K562 (cell line): ENCODE measurements around the gene ELMO3. TPM values are rescaled to one million over a fixed set of nuclear protein-coding genes. Genes with fewer than 3 reads are reported as not detected.

Experiments used
- ATAC-seq: fragments of 200-7000 bp; cut with Tn5 transposase; 3 replicates; pipeline ENCODE4 v1.9.1; 2020; ENCODE audit warnings: moderate library complexity
- BruUV-seq: library from RNA; stranded (reverse); fragments of 400-500 nt; replicated peaks from 2 replicates; lab custom pipeline; 2021; lab: Mats Ljungman, UMichigan
- CTCF ChIA-PET: fragments of 300-600 bp; formaldehyde crosslinking; extraction: SDS; loops from one replicate; lab custom pipeline; 2021; ENCODE audit warnings: low intra/inter-chr PET ratio; lab: Yijun Ruan, JAX
- POLR2A ChIA-PET: fragments of 300-600, 350-650 bp; sonication (Branson Sonifier 250); formaldehyde crosslinking; extraction: SDS; loops from one replicate; lab custom pipeline; 2021; ENCODE audit warnings: antibody characterized with exemption, inconsistent platforms; lab: Yijun Ruan, JAX
- DNase-seq, 4 experiments: peaks; one replicate each; pipeline versions ENCODE4 v3.0.0 to v3.0.0-alpha.2; 2011 to 2018; ENCODE audit warnings: low spot score in 3 of 4, mixed read lengths in 3 of 4; ENCODE audit errors: extremely low read depth in 1 of 4
- FAIRE-seq: peaks from 2 replicates; lab custom pipeline; 2011; peaks lifted over from hg19 to GRCh38; lab: Jason Lieb, UNC
- H2AFZ ChIP-seq: 2 replicates; pipeline ENCODE4 v1.6.0; 2011; ENCODE audit warnings: low read depth, low read length, control low read depth, inconsistent platforms
- H3K27ac ChIP-seq: fragments of 200-600 bp; 3 replicates; pipeline ENCODE4 v1.8.0; 2011; ENCODE audit warnings: low read depth, mild to moderate bottlenecking, control low read depth, inconsistent platforms, low read length, moderate library complexity, mixed read lengths; ENCODE audit errors: extremely low read depth
- H3K27me3 ChIP-seq, 2 experiments: fragments of 300-600 bp in 1 of 2; 2 replicates in 1 of 2; 3 replicates in 1 of 2; pipeline versions ENCODE4 v1.6.0 to v1.8.0; 2011; ENCODE audit warnings: inconsistent platforms in 2 of 2, low read length in 2 of 2, mild to moderate bottlenecking in 1 of 2, mixed read lengths in 1 of 2, moderate library complexity in 1 of 2; ENCODE audit not compliant: control insufficient read depth in 2 of 2, insufficient read depth in 2 of 2
- H3K36me3 ChIP-seq: fragments of 300-600 bp; 3 replicates; pipeline ENCODE4 v1.8.0; 2011; ENCODE audit warnings: mild to moderate bottlenecking, low read length, inconsistent platforms; ENCODE audit not compliant: control insufficient read depth, insufficient read depth
- H3K4me1 ChIP-seq, 2 experiments: fragments of 200-600 bp in 1 of 2; replicated peaks in 1 of 2; 2 replicates in 1 of 2; 3 replicates in 1 of 2; pipeline versions ENCODE4 v1.5.1 to v1.8.0; 2011; ENCODE audit warnings: inconsistent platforms in 2 of 2, low read length in 2 of 2, mild to moderate bottlenecking in 1 of 2, mixed read lengths in 1 of 2, moderate library complexity in 1 of 2; ENCODE audit not compliant: control insufficient read depth in 2 of 2, insufficient read depth in 2 of 2
- H3K4me2 ChIP-seq: 2 replicates; pipeline ENCODE4 v1.6.1; 2011; ENCODE audit warnings: low read length, control low read depth, inconsistent platforms, mixed read lengths; ENCODE audit not compliant: insufficient read depth
- H3K4me3 ChIP-seq: fragments of 200-600 bp; sonication (generic), shearing (Covaris generic); 2 replicates; pipeline ENCODE4 v1.5.1; 2016; ENCODE audit warnings: control low read depth, inconsistent platforms
- H3K79me2 ChIP-seq: fragments of 200-600 bp; 3 replicates; pipeline ENCODE4 v1.8.0; 2011; ENCODE audit warnings: low read length, inconsistent platforms; ENCODE audit not compliant: control insufficient read depth, insufficient read depth
- H3K9ac ChIP-seq, 2 experiments: 2 replicates each; pipeline versions ENCODE4 v1.6.0 to v1.6.1; 2011; ENCODE audit warnings: low read depth in 2 of 2, low read length in 2 of 2, control low read depth in 1 of 2, inconsistent platforms in 1 of 2, mild to moderate bottlenecking in 1 of 2, mixed read lengths in 1 of 2; ENCODE audit not compliant: insufficient read depth in 1 of 2
- H3K9me1 ChIP-seq: one replicate; pipeline ENCODE4 v1.6.0; 2011; ENCODE audit warnings: inconsistent platforms, mild to moderate bottlenecking, low read length, moderate library complexity; ENCODE audit not compliant: control insufficient read depth, insufficient read depth
- H3K9me3 ChIP-seq: replicated peaks from 2 replicates; pipeline ENCODE4 v1.5.1; 2011; ENCODE audit warnings: low read depth, low read length, inconsistent platforms; ENCODE audit not compliant: control insufficient read depth, insufficient read depth
- H4K20me1 ChIP-seq: replicated peaks from 2 replicates; pipeline ENCODE4 v1.6.1; 2011; ENCODE audit warnings: low read length, inconsistent platforms, mixed read lengths; ENCODE audit not compliant: control insufficient read depth, insufficient read depth
- ARID1B ChIP-seq: fragments of 450-650 bp; IDR thresholded peaks from 2 replicates; pipeline ENCODE4 v1.6.1; 2016; ENCODE audit warnings: antibody characterized with exemption, mild to moderate bottlenecking, inconsistent platforms
- CBFA2T3 ChIP-seq: fragments of 450-650 bp; IDR thresholded peaks from 2 replicates; pipeline ENCODE4 v1.6.1; 2017
- ETV1 ChIP-seq: fragments of 450-650 bp; conservative IDR thresholded peaks from 2 replicates; pipeline ENCODE4 v1.6.1; 2016; ENCODE audit warnings: missing genetic modification characterization, control low read depth, low read depth, missing compliant biosample characterization
- GABPA ChIP-seq: fragments of 200-800 bp; sonication (Bioruptor generic); conservative IDR thresholded peaks from 2 replicates; pipeline ENCODE4 v1.6.1; 2016; ENCODE audit warnings: low read depth, missing genetic modification characterization, missing compliant biosample characterization
- LEF1 ChIP-seq: fragments of 450-650 bp; IDR thresholded peaks from 2 replicates; pipeline ENCODE4 v1.6.1; 2016; ENCODE audit warnings: mild to moderate bottlenecking
- POLR2A ChIP-seq: fragments of 450-650 bp; conservative IDR thresholded peaks from 2 replicates; pipeline ENCODE4 v1.6.1; 2016
- SMARCA4 ChIP-seq: fragments of 450-650 bp; IDR thresholded peaks from 2 replicates; pipeline ENCODE4 v1.6.1; 2016
- SMARCE1 ChIP-seq: fragments of 450-650 bp; IDR thresholded peaks from 2 replicates; pipeline ENCODE4 v1.7.1; 2016; ENCODE audit warnings: mild to moderate bottlenecking
- SOX6 ChIP-seq: fragments of 450-650 bp; IDR thresholded peaks from 2 replicates; pipeline ENCODE4 v1.6.1; 2014; ENCODE audit warnings: mild to moderate bottlenecking
- STAT5B ChIP-seq: fragments of 250-450 bp; sonication (Bioruptor Pico); IDR thresholded peaks from 2 replicates; pipeline ENCODE4 v1.8.0; 2021; ENCODE audit warnings: mild to moderate bottlenecking, inconsistent platforms
- ZEB2 ChIP-seq: fragments of 450-650 bp; IDR thresholded peaks from 2 replicates; pipeline ENCODE4 v1.6.1; 2016
- WGBS: fragments of 100-300 bp; shearing (Covaris generic); methylation state at CpG from one replicate; pipeline ENCODE4 v1.1.6; 2016; ENCODE audit warnings: low coverage, mixed read lengths; ENCODE audit not compliant: insufficient coverage; ENCODE audit errors: missing lambda C conversion rate; 5-methylcytosine and 5-hydroxymethylcytosine counted together
- in situ Hi-C: fragments of 300-500 bp; cut with MboI; formaldehyde crosslinking; loops from 4 replicates; pipeline ENCODE4 v1.15.0; 2018; ENCODE audit warnings: inconsistent platforms, mixed read lengths
- intact Hi-C: fragments of 100-400 bp; cut with micrococcal nuclease; formaldehyde crosslinking; loops from 2 replicates; pipeline ENCODE4 v1.14.2; 2022
- polyA plus RNA-seq, 8 experiments: library from polyadenylated mRNA; depleted of rRNA in 4 of 8; stranded (reverse) in 5 of 8; unstranded in 3 of 8; fragments of >200 nt; fragmentation: Nextera tagmentation in 2 of 8; fragmentation: Illumina TruSeq in 1 of 8; extraction: Ambion mirVana in 2 of 8; extraction: Trizol in 1 of 8; gene quantifications; 2 replicates each; pipeline versions ENCODE4 v1.2.1 to v1.2.3, GENCODE V29; 2011 to 2014; ENCODE audit warnings: inconsistent platforms in 1 of 8, missing spikeins in 1 of 8
- total RNA-seq, 7 experiments: library from RNA; depleted of rRNA in 6 of 7; stranded (reverse); fragments of >200 nt in 6 of 7; fragmentation: Illumina TruSeq in 2 of 7; extraction: Trizol in 2 of 7; gene quantifications; 2 replicates each; pipeline versions ENCODE4 v1.2.1 to v1.2.3, GENCODE V29; 2011 to 2021; ENCODE audit warnings: low replicate concordance in 1 of 7
- TF ChIP-seq, protein P1 (sequence below): fragments of 250-450 bp; sonication (Bioruptor Pico); IDR thresholded peaks from 2 replicates; pipeline ENCODE4 v1.8.0; 2022; ENCODE audit warnings: moderate library complexity, mild to moderate bottlenecking, inconsistent platforms

The ELMO3 gene
- total and polyA plus RNA-seq, 9 of the 15 experiments (the other 6 are each of a cell fraction or from before 2014, with no cell fraction given) = 0.04 to 5.1 (median 1.5) TPM

- peaks cover 28% of the 10 kb centered on the region for H3K79me2 ChIP-seq
- no peak overlapping the region for H3K27ac ChIP-seq
- POLR2A ChIA-PET = interaction anchor here (0.6 to 1.6 kb wide), 2 partner anchors 22 to 32 kb away, joined by 4 read pairs; partner anchors contain the start of gene EXOC3L1
- ATAC-seq = no peak
- H3K4me3 ChIP-seq = 0 out of 2 replicates have a peak overlapping the region, but pooled peaks have one; percentile 73
- no peak for DNase-seq
- H3K9ac ChIP-seq = no peak overlapping the region
- no peaks in the 10 kb centered on the region for H3K27me3 ChIP-seq
- peaks cover 16% of the 10 kb centered on the region for H4K20me1 ChIP-seq
- 42% methylated on average over 7 of the region's 7 CpGs for WGBS
- CTCF ChIA-PET = no interaction called here
- intact Hi-C loops (loop anchor here (2.0 to 5.0 kb wide), 2 partner anchors 181 to 203 kb away; no protein-coding TSS in a partner anchor), in situ Hi-C loops (loop anchor here (5.0 to 25.0 kb wide), 2 partner anchors 141 to 196 kb away; partner anchors contain the start of gene CES3)
- peaks cover 20 to 62% of the 10 kb centered on the region in 2 experiments for H3K4me1 ChIP-seq
- BruUV-seq = TSS peak; percentile 49
- FAIRE-seq = no peak
- H3K4me2 ChIP-seq = 0 out of 2 replicates have a peak overlapping the region, but pooled peaks have one; percentile 87
- H3K9me1 ChIP-seq = no peaks in the 10 kb centered on the region
- peaks cover 4% of the 10 kb centered on the region; the same call in 1 of the 3 replicates for H3K36me3 ChIP-seq
- no peak overlapping the region for H2AFZ ChIP-seq
- no peaks in the 10 kb centered on the region for H3K9me3 ChIP-seq
- 0 out of 2 replicates have a peak, but pooled peaks have one; percentile 17 for TF ChIP-seq CBFA2T3
- TF ChIP-seq ETV1 = peak; percentile 28; the same call in 1 of the 2 replicates
- no peak for TF ChIP-seq STAT5B
- TF ChIP-seq GABPA (tag) = 0 out of 2 replicates have a peak, but pooled peaks have one; percentile 24
- peak; percentile 41; the same call in 1 of the 2 replicates for TF ChIP-seq ARID1B
- TF ChIP-seq LEF1 = peak; percentile 36; the same call in 1 of the 2 replicates
- peak; percentile 62 for TF ChIP-seq ZEB2
- 0 out of 2 replicates have a peak, but pooled peaks have one; percentile 26 for TF ChIP-seq SMARCA4
- TF ChIP-seq, protein P1, sequence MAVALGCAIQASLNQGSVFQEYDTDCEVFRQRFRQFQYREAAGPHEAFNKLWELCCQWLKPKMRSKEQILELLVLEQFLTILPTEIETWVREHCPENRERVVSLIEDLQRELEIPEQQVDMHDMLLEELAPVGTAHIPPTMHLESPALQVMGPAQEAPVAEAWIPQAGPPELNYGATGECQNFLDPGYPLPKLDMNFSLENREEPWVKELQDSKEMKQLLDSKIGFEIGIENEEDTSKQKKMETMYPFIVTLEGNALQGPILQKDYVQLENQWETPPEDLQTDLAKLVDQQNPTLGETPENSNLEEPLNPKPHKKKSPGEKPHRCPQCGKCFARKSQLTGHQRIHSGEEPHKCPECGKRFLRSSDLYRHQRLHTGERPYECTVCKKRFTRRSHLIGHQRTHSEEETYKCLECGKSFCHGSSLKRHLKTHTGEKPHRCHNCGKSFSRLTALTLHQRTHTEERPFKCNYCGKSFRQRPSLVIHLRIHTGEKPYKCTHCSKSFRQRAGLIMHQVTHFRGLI (CRISPR knock-in tag) = no peak
- peak; percentile 46; the same call in 1 of the 2 replicates for TF ChIP-seq SMARCE1
- TF ChIP-seq POLR2A = no peak
- peak; percentile 34; the same call in 1 of the 2 replicates for TF ChIP-seq SOX6
Measured at GRCh38 chr16:67157892-67158635, 40.9 kb upstream of the ELMO3 start.
